ENCODE results near the gene ELMO1. TPM values are rescaled to one million over a fixed set of nuclear protein-coding genes. Genes with fewer than 3 reads are reported as not detected.
A peak's percentile ranks its signal among the peaks of the same experiment; 100 is the strongest.

Gene ELMO1
- total and polyA plus RNA-seq, 4 donors: 6.7 to 51.5 (median 14.8) TPM

DNA sequence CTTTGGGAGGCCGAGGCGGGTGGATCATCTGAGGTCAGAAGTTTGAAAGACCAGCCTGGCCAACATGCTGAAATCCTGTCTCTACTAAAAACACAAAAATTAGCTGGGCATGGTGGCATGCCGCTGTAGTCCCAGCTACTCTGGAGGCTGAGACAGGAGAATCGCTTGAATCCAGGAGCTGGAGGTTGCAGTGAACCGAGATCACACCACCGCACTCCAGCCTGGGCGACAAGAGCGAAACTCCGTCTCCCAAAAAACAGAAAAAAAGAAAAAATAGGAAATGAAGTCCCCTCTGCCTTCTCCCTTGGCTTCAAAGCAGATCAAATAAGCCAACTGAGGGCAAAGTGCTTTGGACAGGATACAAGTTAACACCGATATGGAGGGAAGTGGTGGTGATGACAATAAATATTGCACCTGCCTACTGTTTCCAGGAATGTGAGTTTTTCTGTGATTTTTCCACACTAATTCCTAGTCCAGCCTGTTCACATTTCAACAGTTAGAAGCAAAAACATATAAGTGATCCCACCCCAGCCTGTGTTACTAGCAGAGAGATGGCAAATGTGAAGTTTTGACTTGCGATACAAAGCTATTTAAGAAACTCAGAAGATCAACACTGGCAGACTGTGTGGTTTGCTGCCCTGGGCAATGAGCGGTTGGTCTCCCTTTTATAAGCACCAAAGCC is 433.2 kb downstream of the ELMO1 start:
- H3K9ac ChIP-seq (ENCODE audit: low read depth in 1 of 2, low read length in 2 of 2): no peak overlapping the region
- TF ChIP-seq GABPA (IDR thresholded peaks at IDR 0.05 in 1 of 2, conservative IDR thresholded peaks at IDR 0.05 in 1 of 2) (peak in 1 of 2 donors; percentile 24), ATF3 (IDR thresholded peaks at IDR 0.05) (no peak), RXRA (IDR thresholded peaks at IDR 0.05) (peak; percentile 62 to 74), SP1 (IDR thresholded peaks at IDR 0.05) (peak; percentile 83), YY1 (IDR thresholded peaks at IDR 0.05) (peak; percentile 50), HNF4G (IDR thresholded peaks at IDR 0.05) (no peak), ZBTB33 (IDR thresholded peaks at IDR 0.05) (no peak), EGR1 (IDR thresholded peaks at IDR 0.05; ENCODE audit: low read depth in 2 of 2) (no peak), FOXA2 (IDR thresholded peaks at IDR 0.05) (peak; percentile 46), JUND (IDR thresholded peaks at IDR 0.05) (peak; percentile 19 to 50), MAX (IDR thresholded peaks at IDR 0.05) (peak; percentile 55), TAF1 (conservative IDR thresholded peaks at IDR 0.05) (no peak), CTCF (IDR thresholded peaks at IDR 0.05; ENCODE audit: low read depth, low read length, missing input control) (no peak), HNF4A (conservative IDR thresholded peaks at IDR 0.05) (peak; percentile 75 to 82), RAD21 (IDR thresholded peaks at IDR 0.05) (peak; percentile 30 to 31), FOXA1 (IDR thresholded peaks at IDR 0.05) (no peak), NR2F2 (IDR thresholded peaks at IDR 0.05) (no peak)
- TF ChIP-seq, protein P1, sequence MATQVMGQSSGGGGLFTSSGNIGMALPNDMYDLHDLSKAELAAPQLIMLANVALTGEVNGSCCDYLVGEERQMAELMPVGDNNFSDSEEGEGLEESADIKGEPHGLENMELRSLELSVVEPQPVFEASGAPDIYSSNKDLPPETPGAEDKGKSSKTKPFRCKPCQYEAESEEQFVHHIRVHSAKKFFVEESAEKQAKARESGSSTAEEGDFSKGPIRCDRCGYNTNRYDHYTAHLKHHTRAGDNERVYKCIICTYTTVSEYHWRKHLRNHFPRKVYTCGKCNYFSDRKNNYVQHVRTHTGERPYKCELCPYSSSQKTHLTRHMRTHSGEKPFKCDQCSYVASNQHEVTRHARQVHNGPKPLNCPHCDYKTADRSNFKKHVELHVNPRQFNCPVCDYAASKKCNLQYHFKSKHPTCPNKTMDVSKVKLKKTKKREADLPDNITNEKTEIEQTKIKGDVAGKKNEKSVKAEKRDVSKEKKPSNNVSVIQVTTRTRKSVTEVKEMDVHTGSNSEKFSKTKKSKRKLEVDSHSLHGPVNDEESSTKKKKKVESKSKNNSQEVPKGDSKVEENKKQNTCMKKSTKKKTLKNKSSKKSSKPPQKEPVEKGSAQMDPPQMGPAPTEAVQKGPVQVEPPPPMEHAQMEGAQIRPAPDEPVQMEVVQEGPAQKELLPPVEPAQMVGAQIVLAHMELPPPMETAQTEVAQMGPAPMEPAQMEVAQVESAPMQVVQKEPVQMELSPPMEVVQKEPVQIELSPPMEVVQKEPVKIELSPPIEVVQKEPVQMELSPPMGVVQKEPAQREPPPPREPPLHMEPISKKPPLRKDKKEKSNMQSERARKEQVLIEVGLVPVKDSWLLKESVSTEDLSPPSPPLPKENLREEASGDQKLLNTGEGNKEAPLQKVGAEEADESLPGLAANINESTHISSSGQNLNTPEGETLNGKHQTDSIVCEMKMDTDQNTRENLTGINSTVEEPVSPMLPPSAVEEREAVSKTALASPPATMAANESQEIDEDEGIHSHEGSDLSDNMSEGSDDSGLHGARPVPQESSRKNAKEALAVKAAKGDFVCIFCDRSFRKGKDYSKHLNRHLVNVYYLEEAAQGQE (IDR thresholded peaks at IDR 0.05): peak; percentile 32
- no peaks in the 10 kb centered on the region for H3K9me3 ChIP-seq (ENCODE audit: control insufficient read depth in 4 of 4, low read length in 3 of 4)
- peak overlapping the region; percentile 54 to 82 for H3K27ac ChIP-seq (ENCODE audit: low read depth in 1 of 2, low read length in 2 of 2)
- H3K4me1 ChIP-seq (ENCODE audit: control insufficient read depth in 4 of 4, insufficient read depth in 4 of 4, low read length in 3 of 4): peaks cover 6 to 16% (median 11%) of the 10 kb centered on the region in 4 donors
- WGBS: 57% methylated on average over 12 of the region's 12 CpGs
- H3K36me3 ChIP-seq (ENCODE audit: control insufficient read depth in 4 of 4, insufficient read depth in 3 of 4, low read depth in 1 of 4, low read length in 3 of 4): peaks cover 0 to 21% (median 7%) of the 10 kb centered on the region in 4 donors
- H3K4me3 ChIP-seq (ENCODE audit: low read depth in 1 of 3, low read length in 3 of 3): no peak overlapping the region
- no peak for DNase-seq (ENCODE audit: low spot score)
- no peaks in the 10 kb centered on the region for H3K27me3 ChIP-seq (ENCODE audit: control insufficient read depth in 4 of 4, insufficient read depth in 4 of 4, low read length in 3 of 4)

Measured in liver (tissue), 9 donors.